Endothelial cell of umbilical vein (primary cell): ENCODE results near the gene G6PC2. TPM values are rescaled to one million over a fixed set of nuclear protein-coding genes. Genes with fewer than 3 reads are reported as not detected.

ENCODE experiments used
- BruUV-seq: library from RNA; stranded (reverse); fragments of 400-500 nt; replicated peaks from 2 replicates; lab custom pipeline; 2021; lab: Mats Ljungman, UMichigan
- CTCF ChIA-PET: fragments of 300-600, 350-600 bp; sonication (Branson Sonifier 250); formaldehyde crosslinking; loops from one replicate; lab custom pipeline; 2021; ENCODE audit warnings: antibody characterized with exemption, inconsistent platforms; lab: Charles Lee
- POLR2A ChIA-PET: fragments of 300-600, 350-600 bp; sonication (Branson Sonifier 250); formaldehyde crosslinking; loops from one replicate; lab custom pipeline; 2021; ENCODE audit warnings: antibody characterized with exemption, inconsistent platforms; lab: Charles Lee
- DNase-seq: peaks from one replicate; pipeline ENCODE4 v3.0.0-alpha.2; 2011; ENCODE audit warnings: low read depth, low spot score
- FAIRE-seq: peaks from 2 replicates; lab custom pipeline; 2011; peaks lifted over from hg19 to GRCh38; lab: Jason Lieb, UNC
- H2AFZ ChIP-seq: 2 replicates; pipeline ENCODE4 v1.6.0; 2012; ENCODE audit warnings: low read depth, low read length, control low read depth, inconsistent platforms
- H3K27ac ChIP-seq: 2 replicates; pipeline ENCODE4 v1.5.1; 2011; ENCODE audit warnings: low read depth, mild to moderate bottlenecking, control low read depth, low read length, moderate library complexity; ENCODE audit not compliant: insufficient read depth
- H3K27me3 ChIP-seq, 2 experiments: 2 replicates each; pipeline versions ENCODE4 v1.6.0 to v1.6.1; 2011; ENCODE audit warnings: low read length in 2 of 2, mixed read lengths in 1 of 2; ENCODE audit not compliant: control insufficient read depth in 2 of 2, insufficient read depth in 2 of 2
- H3K36me3 ChIP-seq, 2 experiments: 2 replicates in 1 of 2; 3 replicates in 1 of 2; pipeline ENCODE4 v1.5.1; 2011; ENCODE audit warnings: low read length in 2 of 2, mild to moderate bottlenecking in 1 of 2, moderate library complexity in 1 of 2; ENCODE audit not compliant: control insufficient read depth in 2 of 2, insufficient read depth in 2 of 2; ENCODE audit errors: extremely low read depth in 1 of 2
- H3K4me1 ChIP-seq: 3 replicates; pipeline ENCODE4 v1.5.1; 2011; ENCODE audit warnings: mild to moderate bottlenecking, low read length; ENCODE audit not compliant: control insufficient read depth, insufficient read depth; ENCODE audit errors: extremely low read depth
- H3K4me2 ChIP-seq: 2 replicates; pipeline ENCODE4 v1.6.1; 2011; ENCODE audit warnings: low read length, control low read depth, mixed read lengths; ENCODE audit not compliant: insufficient read depth
- H3K4me3 ChIP-seq, 3 experiments: fragments of 200-600 bp in 1 of 3; sonication (generic), shearing (Covaris generic) in 1 of 3; replicated peaks in 1 of 3; 2 replicates each; pipeline ENCODE4 v1.5.1; 2011 to 2016; ENCODE audit warnings: control low read depth in 3 of 3, low read length in 3 of 3, mild to moderate bottlenecking in 2 of 3, inconsistent platforms in 1 of 3, low read depth in 1 of 3, moderate library complexity in 1 of 3; ENCODE audit not compliant: insufficient read depth in 1 of 3
- H3K79me2 ChIP-seq: 2 replicates; pipeline ENCODE4 v1.6.0; 2012; ENCODE audit warnings: low read length, inconsistent platforms; ENCODE audit not compliant: control insufficient read depth, insufficient read depth
- H3K9ac ChIP-seq: replicated peaks from 2 replicates; pipeline ENCODE3; 2011; ENCODE audit warnings: low read length, control low read depth; ENCODE audit not compliant: insufficient read depth; ENCODE audit errors: extremely low read depth
- H3K9me1 ChIP-seq: replicated peaks from 3 replicates; pipeline ENCODE4 v1.6.0; 2011; ENCODE audit warnings: mild to moderate bottlenecking, low read length; ENCODE audit not compliant: control insufficient read depth, insufficient read depth; ENCODE audit errors: extremely low read depth
- H3K9me3 ChIP-seq: replicated peaks from 2 replicates; pipeline ENCODE4 v1.5.1; 2012; ENCODE audit warnings: low read length, inconsistent platforms; ENCODE audit not compliant: control insufficient read depth, insufficient read depth
- H4K20me1 ChIP-seq: replicated peaks from 2 replicates; pipeline ENCODE3; 2011; ENCODE audit warnings: mild to moderate bottlenecking, low read length; ENCODE audit not compliant: control insufficient read depth, insufficient read depth; ENCODE audit errors: extremely low read depth
- EZH2 ChIP-seq: IDR thresholded peaks from 2 replicates; pipeline ENCODE4 v1.6.1; 2012; ENCODE audit warnings: borderline replicate concordance, low read depth, mild to moderate bottlenecking, moderate library complexity, low read length, inconsistent platforms; ENCODE audit not compliant: severe bottlenecking
- FOS ChIP-seq: IDR thresholded peaks from 2 replicates; pipeline ENCODE4 v1.6.1; 2011; ENCODE audit warnings: mild to moderate bottlenecking, low read length, moderate library complexity, borderline replicate concordance; ENCODE audit not compliant: insufficient read depth
- GATA2 ChIP-seq: IDR thresholded peaks from 2 replicates; pipeline ENCODE4 v1.7.0; 2011; ENCODE audit warnings: low read depth, mild to moderate bottlenecking, moderate library complexity, mixed read lengths, low read length; ENCODE audit not compliant: insufficient read length, insufficient read depth
- JUN ChIP-seq: IDR thresholded peaks from 2 replicates; pipeline ENCODE4 v1.6.1; 2011; ENCODE audit warnings: borderline replicate concordance, low read depth; ENCODE audit not compliant: insufficient read length, insufficient read depth
- MAX ChIP-seq: IDR thresholded peaks from 2 replicates; pipeline ENCODE4 v1.6.1; 2011; ENCODE audit not compliant: insufficient read depth, insufficient read length
- MYC ChIP-seq: IDR thresholded peaks from one replicate; pipeline ENCODE4 v1.6.1; 2011; ENCODE audit warnings: mild to moderate bottlenecking, low read depth, low read length
- POLR2A ChIP-seq: IDR thresholded peaks from 2 replicates; pipeline ENCODE4 v1.6.1; 2012; ENCODE audit warnings: low read depth, mild to moderate bottlenecking, control low read depth, low read length
- POLR2AphosphoS5 ChIP-seq: IDR thresholded peaks from 2 replicates; pipeline ENCODE4 v1.6.1; 2012; ENCODE audit warnings: low read depth, mild to moderate bottlenecking, control low read depth, low read length, moderate library complexity; ENCODE audit not compliant: insufficient read depth
- dilution Hi-C: fragments of 300-500 bp; cut with MboI; formaldehyde crosslinking; loops from one replicate; pipeline ENCODE4 v1.15.0; 2019; ENCODE audit warnings: low sequenced_read_pairs; ENCODE audit not compliant: extremely low pct_ligation_motif_present
- intact Hi-C: fragments of 100-400 bp; cut with micrococcal nuclease; formaldehyde crosslinking; loops from one replicate; pipeline ENCODE4 v1.10.0; 2022
- polyA plus RNA-seq, 4 experiments: library from polyadenylated mRNA; depleted of rRNA in 3 of 4; stranded (reverse) in 3 of 4; unstranded in 1 of 4; fragments of >200 nt; gene quantifications; 2 replicates each; pipeline versions ENCODE4 v1.2.1 to v1.2.3, GENCODE V29; 2011 to 2012; ENCODE audit warnings: missing spikeins in 1 of 4
- total RNA-seq: library from RNA; stranded (reverse); gene quantifications from 2 replicates; pipeline ENCODE4 v1.2.3, GENCODE V29; 2021
- TF ChIP-seq, protein P1 (sequence below), 2 donors: IDR thresholded peaks; 1 replicate in 1 of 2; 2 replicates in 1 of 2; pipeline ENCODE4 v1.5.1; 2011; ENCODE audit warnings: low read length in 2 of 2, mild to moderate bottlenecking in 2 of 2, moderate library complexity in 2 of 2, control low read depth in 1 of 2, inconsistent platforms in 1 of 2, low read depth in 1 of 2; ENCODE audit not compliant: insufficient read depth in 1 of 2; ENCODE audit errors: extremely low read depth in 1 of 2

G6PC2 gene
- total and polyA plus RNA-seq, 2 donors (not counting 3 experiments of a cell fraction or from before 2014, with no cell fraction given), result not detected

DNA sequence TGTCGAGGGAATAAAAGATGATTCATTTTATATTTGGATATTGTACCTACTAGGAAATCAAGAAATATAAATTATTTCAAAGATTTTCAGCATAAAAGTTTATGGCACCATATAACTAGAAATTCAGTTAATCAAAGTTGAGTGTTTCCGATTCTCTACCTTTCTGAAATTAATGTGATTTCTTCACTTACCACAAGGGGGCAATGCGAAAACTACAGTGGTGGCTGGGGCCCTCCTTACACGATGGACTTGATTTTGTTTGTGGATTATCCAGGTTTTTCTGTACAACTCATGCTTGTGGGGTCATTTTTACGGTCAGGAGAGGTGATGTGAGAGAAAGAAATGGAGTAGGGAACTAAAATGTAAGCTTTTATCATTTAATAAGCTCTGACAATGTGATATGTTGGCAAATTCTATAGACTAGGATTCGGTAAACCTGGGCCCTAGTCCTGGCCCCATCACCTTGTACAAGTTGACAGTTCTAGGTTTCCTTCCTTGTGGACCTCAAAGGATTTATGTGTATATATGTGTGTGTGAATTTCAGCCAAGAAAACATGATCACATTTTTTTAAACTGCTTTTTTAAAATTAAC is 47.6 kb downstream of the G6PC2 start:
- no peak overlapping the region for H3K9ac ChIP-seq
- dilution Hi-C loops, result no loop called here
- CTCF ChIA-PET, result interaction anchor here (1.0 to 7.6 kb wide), 11 partner anchors 12 to 274 kb away, joined by 3 to 41 read pairs (median 5); partner anchors contain the start of gene DHRS9
- H3K4me2 ChIP-seq, result no peak overlapping the region
- DNase-seq (peak; percentile 31), FAIRE-seq (peak; percentile 64)
- H3K9me1 ChIP-seq, result no peaks in the 10 kb centered on the region
- intact Hi-C loops, result loop anchor here (1.0 to 10.0 kb wide), 5 partner anchors 184 to 446 kb away; no protein-coding TSS in a partner anchor
- BruUV-seq, result no TSS peak
- H3K36me3 ChIP-seq, result no peaks in the 10 kb centered on the region
- no peaks in the 10 kb centered on the region for H4K20me1 ChIP-seq
- H3K27me3 ChIP-seq, result no peaks in the 10 kb centered on the region
- H3K79me2 ChIP-seq, result no peaks in the 10 kb centered on the region
- no peaks in the 10 kb centered on the region for H3K4me1 ChIP-seq
- POLR2A ChIA-PET, result no interaction called here
- H3K4me3 ChIP-seq, result no peak overlapping the region
- peaks cover 3% of the 10 kb centered on the region for H3K9me3 ChIP-seq
- H2AFZ ChIP-seq, result no peak overlapping the region
- H3K27ac ChIP-seq, result no peak overlapping the region
- TF ChIP-seq, protein P1, sequence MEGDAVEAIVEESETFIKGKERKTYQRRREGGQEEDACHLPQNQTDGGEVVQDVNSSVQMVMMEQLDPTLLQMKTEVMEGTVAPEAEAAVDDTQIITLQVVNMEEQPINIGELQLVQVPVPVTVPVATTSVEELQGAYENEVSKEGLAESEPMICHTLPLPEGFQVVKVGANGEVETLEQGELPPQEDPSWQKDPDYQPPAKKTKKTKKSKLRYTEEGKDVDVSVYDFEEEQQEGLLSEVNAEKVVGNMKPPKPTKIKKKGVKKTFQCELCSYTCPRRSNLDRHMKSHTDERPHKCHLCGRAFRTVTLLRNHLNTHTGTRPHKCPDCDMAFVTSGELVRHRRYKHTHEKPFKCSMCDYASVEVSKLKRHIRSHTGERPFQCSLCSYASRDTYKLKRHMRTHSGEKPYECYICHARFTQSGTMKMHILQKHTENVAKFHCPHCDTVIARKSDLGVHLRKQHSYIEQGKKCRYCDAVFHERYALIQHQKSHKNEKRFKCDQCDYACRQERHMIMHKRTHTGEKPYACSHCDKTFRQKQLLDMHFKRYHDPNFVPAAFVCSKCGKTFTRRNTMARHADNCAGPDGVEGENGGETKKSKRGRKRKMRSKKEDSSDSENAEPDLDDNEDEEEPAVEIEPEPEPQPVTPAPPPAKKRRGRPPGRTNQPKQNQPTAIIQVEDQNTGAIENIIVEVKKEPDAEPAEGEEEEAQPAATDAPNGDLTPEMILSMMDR (IDR thresholded peaks at IDR 0.05; ENCODE audit: extremely low read depth in 1 of 2, insufficient read depth in 1 of 2, low read depth in 1 of 2, low read length in 2 of 2), result peak; percentile 55 to 58
- no peak for TF ChIP-seq POLR2AphosphoS5

- H2AFZ ChIP-seq, result no peak overlapping the region
- no peaks in the 10 kb centered on the region for H3K4me1 ChIP-seq
- no peaks in the 10 kb centered on the region for H3K36me3 ChIP-seq
- H3K27me3 ChIP-seq, result no peaks in the 10 kb centered on the region
- no peaks in the 10 kb centered on the region for H3K9me1 ChIP-seq
- CTCF ChIA-PET, result interaction anchor here (1.0 to 7.6 kb wide), 10 partner anchors 13 to 273 kb away, joined by 3 to 41 read pairs (median 4); partner anchors contain the start of gene DHRS9
- H3K79me2 ChIP-seq, result no peaks in the 10 kb centered on the region
- POLR2A ChIA-PET, result no interaction called here
- H4K20me1 ChIP-seq, result no peaks in the 10 kb centered on the region
- H3K4me3 ChIP-seq, result no peak overlapping the region
- DNase-seq (no peak), FAIRE-seq (no peak)
- dilution Hi-C loops (no loop called here), intact Hi-C loops (loop anchor here (2.0 to 10.0 kb wide), 3 partner anchors 273 to 445 kb away; no protein-coding TSS in a partner anchor)
- no peak overlapping the region for H3K9ac ChIP-seq
- TF ChIP-seq, protein P1 (IDR thresholded peaks at IDR 0.05; ENCODE audit: extremely low read depth in 1 of 2, insufficient read depth in 1 of 2, low read depth in 1 of 2, low read length in 2 of 2), result no peak
- TF ChIP-seq MYC (no peak), GATA2 (no peak), POLR2A (no peak), JUN (no peak), POLR2AphosphoS5 (no peak), MAX (no peak), EZH2 (no peak), FOS (no peak)
- H3K4me2 ChIP-seq, result no peak overlapping the region
- no peak overlapping the region for H3K27ac ChIP-seq
- BruUV-seq, result no TSS peak
- peaks cover 3% of the 10 kb centered on the region for H3K9me3 ChIP-seq
Observed at GRCh38 chr2:168949324-168949723, 48.2 kb downstream of the G6PC2 start.
